KMS-11 (cell line): Measurements from ENCODE around the gene HSD17B13.

Experiments used
- H2AFZ ChIP-seq: fragments of 200-600 bp; sonication (generic); 2 replicates; pipeline ENCODE4 v1.6.1; 2016; ENCODE audit warnings: antibody characterized with exemption, mixed run types, low read depth
- H3K27ac ChIP-seq: fragments of 200-600 bp; sonication (generic); 2 replicates; pipeline ENCODE4 v1.6.1; 2016; ENCODE audit warnings: mild to moderate bottlenecking, mixed run types
- H3K27me3 ChIP-seq: fragments of 200-600 bp; sonication (generic); 2 replicates; pipeline ENCODE4 v1.6.1; 2017; ENCODE audit warnings: mild to moderate bottlenecking, low read depth, mixed run types, moderate library complexity; ENCODE audit not compliant: insufficient read depth
- H3K36me3 ChIP-seq: fragments of 200-600 bp; sonication (generic); 2 replicates; pipeline ENCODE4 v1.6.1; 2017; ENCODE audit warnings: mild to moderate bottlenecking, mixed run types; ENCODE audit not compliant: insufficient read depth
- H3K4me1 ChIP-seq: fragments of 200-600 bp; sonication (generic); 2 replicates; pipeline ENCODE4 v1.6.1; 2016; ENCODE audit warnings: mild to moderate bottlenecking, low read depth, mixed run types; ENCODE audit not compliant: poor library complexity, severe bottlenecking
- H3K4me2 ChIP-seq: fragments of 200-600 bp; sonication (generic); 2 replicates; pipeline ENCODE4 v1.7.0; 2016; ENCODE audit warnings: mild to moderate bottlenecking, mixed run types
- H3K4me3 ChIP-seq: fragments of 200-600 bp; sonication (generic); IDR thresholded peaks from 2 replicates; pipeline ENCODE4 v1.6.1; 2017; ENCODE audit warnings: low read depth, low read length, mixed read lengths; ENCODE audit not compliant: insufficient read depth
- H3K79me2 ChIP-seq: fragments of 200-600 bp; sonication (generic); 2 replicates; pipeline ENCODE4 v1.6.1; 2016; ENCODE audit warnings: low read depth, mixed run types; ENCODE audit not compliant: insufficient read depth
- H3K9ac ChIP-seq: fragments of 200-600 bp; sonication (generic); 2 replicates; pipeline ENCODE4 v1.6.1; 2016; ENCODE audit warnings: mild to moderate bottlenecking, mixed run types
- H4K20me1 ChIP-seq: fragments of 200-600 bp; sonication (generic); 2 replicates; pipeline ENCODE4 v1.6.1; 2016; ENCODE audit warnings: mild to moderate bottlenecking, mixed run types; ENCODE audit not compliant: insufficient read depth
- TF ChIP-seq, protein P1 (sequence below): fragments of 200-600 bp; sonication (generic); conservative IDR thresholded peaks from 2 replicates; pipeline ENCODE4 v1.6.1; 2017; ENCODE audit warnings: low read depth, mild to moderate bottlenecking, antibody characterized with exemption, low read length, moderate library complexity, mixed read lengths

Gene HSD17B13

DNA sequence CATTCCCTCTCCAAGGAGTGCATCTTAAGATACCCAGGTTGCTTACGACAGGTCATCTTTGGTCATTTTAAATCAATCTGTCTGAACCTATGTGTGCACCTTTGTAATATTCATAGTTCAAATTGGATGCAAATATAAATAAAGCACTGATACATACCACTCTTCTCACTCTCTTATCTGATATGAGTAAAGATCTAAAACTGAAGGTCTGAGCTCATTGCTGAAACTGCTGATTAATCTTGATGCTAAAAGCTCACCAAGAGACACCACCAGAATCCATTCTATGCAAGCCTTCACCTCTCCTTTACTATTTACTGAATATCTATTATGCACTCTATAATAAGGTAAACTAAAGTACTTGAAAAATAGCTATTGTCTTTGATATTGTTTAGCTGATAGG is 16.6 kb downstream of the HSD17B13 start:
- Histone ChIP-seq H3K36me3 (no peaks in the 10 kb centered on the region), H2AFZ (no peak overlapping the region), H3K27ac (no peak overlapping the region), H4K20me1 (no peaks in the 10 kb centered on the region), H3K4me3 (no peak overlapping the region), H3K79me2 (no peaks in the 10 kb centered on the region), H3K9ac (no peak overlapping the region), H3K4me1 (no peaks in the 10 kb centered on the region), H3K4me2 (no peak overlapping the region), H3K27me3 (no peaks in the 10 kb centered on the region)
- TF ChIP-seq, protein P1, sequence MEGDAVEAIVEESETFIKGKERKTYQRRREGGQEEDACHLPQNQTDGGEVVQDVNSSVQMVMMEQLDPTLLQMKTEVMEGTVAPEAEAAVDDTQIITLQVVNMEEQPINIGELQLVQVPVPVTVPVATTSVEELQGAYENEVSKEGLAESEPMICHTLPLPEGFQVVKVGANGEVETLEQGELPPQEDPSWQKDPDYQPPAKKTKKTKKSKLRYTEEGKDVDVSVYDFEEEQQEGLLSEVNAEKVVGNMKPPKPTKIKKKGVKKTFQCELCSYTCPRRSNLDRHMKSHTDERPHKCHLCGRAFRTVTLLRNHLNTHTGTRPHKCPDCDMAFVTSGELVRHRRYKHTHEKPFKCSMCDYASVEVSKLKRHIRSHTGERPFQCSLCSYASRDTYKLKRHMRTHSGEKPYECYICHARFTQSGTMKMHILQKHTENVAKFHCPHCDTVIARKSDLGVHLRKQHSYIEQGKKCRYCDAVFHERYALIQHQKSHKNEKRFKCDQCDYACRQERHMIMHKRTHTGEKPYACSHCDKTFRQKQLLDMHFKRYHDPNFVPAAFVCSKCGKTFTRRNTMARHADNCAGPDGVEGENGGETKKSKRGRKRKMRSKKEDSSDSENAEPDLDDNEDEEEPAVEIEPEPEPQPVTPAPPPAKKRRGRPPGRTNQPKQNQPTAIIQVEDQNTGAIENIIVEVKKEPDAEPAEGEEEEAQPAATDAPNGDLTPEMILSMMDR = no peak

DNA sequence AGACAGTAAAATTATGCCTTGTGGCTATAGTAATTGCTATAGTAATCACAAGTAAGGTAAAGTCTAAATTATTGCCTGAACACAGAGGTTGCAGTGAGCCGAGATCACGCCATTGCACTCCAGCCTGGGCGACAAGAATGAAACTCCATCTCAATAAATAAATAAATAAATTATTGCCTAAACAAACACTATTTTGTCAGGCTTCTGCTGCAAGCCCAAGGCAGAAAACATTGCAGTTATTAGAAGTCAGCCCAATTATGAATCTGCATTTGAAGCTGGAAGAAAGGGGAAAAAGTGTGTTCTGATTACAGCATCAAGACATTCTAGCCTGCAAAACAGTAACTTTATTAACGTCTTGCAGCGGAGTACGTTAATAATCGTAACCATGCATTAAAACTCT is 17.1 kb downstream of the HSD17B13 start:
- no peak overlapping the region for H3K4me2 ChIP-seq

DNA sequence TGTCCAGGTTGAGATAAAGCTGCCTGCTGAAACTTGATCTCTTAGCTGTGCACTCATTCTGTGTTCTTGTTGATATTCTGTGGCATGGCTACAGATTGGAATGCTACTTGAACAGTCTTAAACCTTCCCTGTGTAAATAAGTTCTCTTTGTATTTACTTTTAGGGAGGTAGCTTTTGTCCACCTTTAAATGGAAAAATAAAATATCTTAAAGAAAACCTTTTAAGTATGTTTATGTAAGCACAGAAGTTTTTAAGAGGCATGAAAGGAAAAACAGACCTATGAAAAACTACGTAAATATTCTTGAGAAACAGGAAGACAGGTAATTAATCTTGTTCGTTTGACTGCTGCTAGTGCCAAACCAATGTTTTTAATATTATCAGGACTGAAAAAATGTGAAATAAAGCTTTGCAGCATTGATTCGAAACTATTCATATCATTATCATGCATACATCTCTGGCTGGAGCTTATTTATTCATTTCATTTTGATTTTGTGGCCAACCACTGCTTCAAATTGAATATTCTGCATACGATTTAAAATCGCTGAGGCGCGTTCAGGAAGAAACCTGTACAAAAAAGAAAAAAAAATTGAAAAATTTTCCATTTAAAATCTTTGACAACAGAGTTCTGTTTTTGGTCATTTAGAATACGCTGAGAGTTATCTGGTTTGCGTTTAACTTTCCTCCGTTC is 17.8 kb downstream of the HSD17B13 start:
- H3K27me3 ChIP-seq = no peaks in the 10 kb centered on the region
- no peak overlapping the region for H2AFZ ChIP-seq
- no peaks in the 10 kb centered on the region for H3K79me2 ChIP-seq
- H4K20me1 ChIP-seq = no peaks in the 10 kb centered on the region
- TF ChIP-seq, protein P1 = no peak
- H3K27ac ChIP-seq = no peak overlapping the region
- H3K4me2 ChIP-seq = no peak overlapping the region
- H3K9ac ChIP-seq = no peak overlapping the region
- H3K4me1 ChIP-seq = no peaks in the 10 kb centered on the region
- no peak overlapping the region for H3K4me3 ChIP-seq
- no peaks in the 10 kb centered on the region for H3K36me3 ChIP-seq

More for the DNA sequence above, 17.1 kb downstream of the HSD17B13 start:
- Histone ChIP-seq H3K27me3 (no peaks in the 10 kb centered on the region), H3K79me2 (no peaks in the 10 kb centered on the region), H2AFZ (no peak overlapping the region), H3K4me1 (no peaks in the 10 kb centered on the region), H3K36me3 (no peaks in the 10 kb centered on the region), H3K4me3 (no peak overlapping the region), H3K27ac (no peak overlapping the region), H3K9ac (no peak overlapping the region), H4K20me1 (no peaks in the 10 kb centered on the region)
- TF ChIP-seq, protein P1 = no peak

DNA sequence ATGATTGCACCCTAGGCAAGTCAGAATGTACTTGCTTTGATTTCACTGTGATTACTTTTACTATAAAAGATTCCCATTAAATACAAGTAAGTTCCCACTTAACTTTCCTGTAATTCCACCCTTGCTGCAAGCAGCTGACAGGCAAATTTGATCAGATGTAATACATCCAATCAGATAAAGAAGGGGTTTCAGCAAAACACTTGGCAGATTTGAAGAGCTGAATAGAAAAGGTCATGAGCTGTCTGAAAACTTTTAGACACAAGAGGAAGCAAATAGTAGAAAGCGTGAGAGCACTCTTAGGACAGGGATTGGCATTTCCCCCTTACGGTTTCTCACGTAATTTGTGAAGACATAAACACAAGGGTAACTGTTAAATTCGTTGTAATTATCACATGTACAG is 22.8 kb downstream of the HSD17B13 start:
- H3K4me1 ChIP-seq = no peaks in the 10 kb centered on the region
- no peak overlapping the region for H3K9ac ChIP-seq
- no peak overlapping the region for H3K4me3 ChIP-seq
- H3K79me2 ChIP-seq = no peaks in the 10 kb centered on the region
- H3K36me3 ChIP-seq = no peaks in the 10 kb centered on the region
- H3K4me2 ChIP-seq = no peak overlapping the region
- no peaks in the 10 kb centered on the region for H3K27me3 ChIP-seq
- no peak overlapping the region for H2AFZ ChIP-seq
- H3K27ac ChIP-seq = no peak overlapping the region
- H4K20me1 ChIP-seq = no peaks in the 10 kb centered on the region
- TF ChIP-seq, protein P1 = no peak
